ENCODE data around the gene MATR3. TPM values are rescaled to one million over a fixed set of nuclear protein-coding genes. Genes with fewer than 3 reads are reported as not detected.
A peak's percentile ranks its signal among the peaks of the same experiment; 100 is the strongest.

MATR3 gene
- total RNA-seq, 1 experiment from 2014 or later: 194 TPM

DNA sequence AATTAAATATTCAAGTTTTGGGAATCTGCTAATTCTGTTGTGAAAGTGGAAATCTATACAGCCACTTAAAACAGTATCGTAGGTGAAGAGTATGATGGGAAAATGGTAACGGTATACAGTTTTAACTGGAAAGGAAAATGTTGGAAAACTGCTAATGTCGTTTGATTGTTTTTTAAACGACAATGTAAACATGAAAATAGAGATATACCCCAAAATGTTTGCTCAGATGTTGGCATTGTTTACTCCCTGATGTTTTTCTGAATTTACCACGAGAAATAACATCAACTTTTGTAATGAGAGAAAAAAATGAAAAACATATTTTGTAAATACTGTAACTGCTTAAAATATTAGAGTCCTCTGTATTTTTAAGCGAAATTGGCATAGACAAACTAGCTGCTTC is 2.7 kb downstream of the MATR3 start:
- DNase-seq: no peak
- ChIA-PET POLR2A (no interaction called here), CTCF (no interaction called here)
- peaks cover 19% of the 10 kb centered on the region for H3K4me1 ChIP-seq
- Mint-ChIP-seq H3K27me3 (ENCODE audit: insufficient read depth, unreplicated experiment) (no peaks in the 10 kb centered on the region), H3K36me3 (ENCODE audit: insufficient read depth, unreplicated experiment) (peaks cover 59% of the 10 kb centered on the region), H3K27ac (ENCODE audit: unreplicated experiment) (peak overlapping the region; percentile 99), H3K9me3 (ENCODE audit: unreplicated experiment) (no peaks in the 10 kb centered on the region), H3K4me3 (ENCODE audit: unreplicated experiment) (peak overlapping the region; percentile 96), H3K4me1 (ENCODE audit: low read depth, unreplicated experiment) (peaks cover 29% of the 10 kb centered on the region)
- H3K9me3 ChIP-seq: no peaks in the 10 kb centered on the region
- H3K36me3 ChIP-seq (ENCODE audit: control insufficient read depth, insufficient read depth, low read length): no peaks in the 10 kb centered on the region
- H3K4me3 ChIP-seq (ENCODE audit: low read depth, low read length): no peak overlapping the region
- TF ChIP-seq, protein P1, sequence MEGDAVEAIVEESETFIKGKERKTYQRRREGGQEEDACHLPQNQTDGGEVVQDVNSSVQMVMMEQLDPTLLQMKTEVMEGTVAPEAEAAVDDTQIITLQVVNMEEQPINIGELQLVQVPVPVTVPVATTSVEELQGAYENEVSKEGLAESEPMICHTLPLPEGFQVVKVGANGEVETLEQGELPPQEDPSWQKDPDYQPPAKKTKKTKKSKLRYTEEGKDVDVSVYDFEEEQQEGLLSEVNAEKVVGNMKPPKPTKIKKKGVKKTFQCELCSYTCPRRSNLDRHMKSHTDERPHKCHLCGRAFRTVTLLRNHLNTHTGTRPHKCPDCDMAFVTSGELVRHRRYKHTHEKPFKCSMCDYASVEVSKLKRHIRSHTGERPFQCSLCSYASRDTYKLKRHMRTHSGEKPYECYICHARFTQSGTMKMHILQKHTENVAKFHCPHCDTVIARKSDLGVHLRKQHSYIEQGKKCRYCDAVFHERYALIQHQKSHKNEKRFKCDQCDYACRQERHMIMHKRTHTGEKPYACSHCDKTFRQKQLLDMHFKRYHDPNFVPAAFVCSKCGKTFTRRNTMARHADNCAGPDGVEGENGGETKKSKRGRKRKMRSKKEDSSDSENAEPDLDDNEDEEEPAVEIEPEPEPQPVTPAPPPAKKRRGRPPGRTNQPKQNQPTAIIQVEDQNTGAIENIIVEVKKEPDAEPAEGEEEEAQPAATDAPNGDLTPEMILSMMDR (IDR thresholded peaks at IDR 0.05; ENCODE audit: insufficient read depth in 1 of 2, low read depth in 1 of 2, low read length in 1 of 2, severe bottlenecking in 1 of 2, unreplicated experiment in 1 of 2): no peak
- no TSS peak for BruUV-seq (replicated peaks)
- intact Hi-C loops (cut with micrococcal nuclease; ENCODE audit: unreplicated experiment): no loop called here
- H3K27me3 ChIP-seq (replicated peaks; ENCODE audit: control insufficient read depth, insufficient read depth, low read length): no peaks in the 10 kb centered on the region

DNA sequence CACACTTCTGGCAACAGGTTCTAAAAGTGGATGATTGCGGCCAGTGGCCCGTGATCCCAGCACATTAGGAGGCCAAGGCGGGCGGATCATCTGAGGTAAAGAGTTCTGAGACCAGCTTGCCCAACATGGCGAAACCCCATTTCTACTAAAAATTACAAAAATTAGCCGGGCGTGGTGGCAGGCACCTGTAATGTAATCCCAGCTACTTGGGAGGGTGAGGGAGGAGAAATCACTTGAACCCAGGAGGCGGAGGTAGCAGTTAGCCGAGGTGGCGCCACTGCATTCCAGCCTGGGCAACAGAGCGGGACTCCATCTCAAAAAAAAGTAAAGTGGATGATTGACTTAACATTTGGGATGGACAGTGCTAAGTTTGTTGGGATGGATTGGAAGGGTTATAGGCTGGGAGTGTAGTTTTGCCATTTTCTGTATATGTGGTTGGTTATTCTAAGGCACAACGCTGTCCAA is 3.4 kb downstream of the MATR3 start:
- ChIA-PET CTCF (no interaction called here), POLR2A (no interaction called here)
- TF ChIP-seq, protein P1 (IDR thresholded peaks at IDR 0.05; ENCODE audit: insufficient read depth in 1 of 2, low read depth in 1 of 2, low read length in 1 of 2, severe bottlenecking in 1 of 2, unreplicated experiment in 1 of 2): no peak
- no peak overlapping the region for H3K27ac Mint-ChIP-seq (ENCODE audit: unreplicated experiment)
- H3K36me3 Mint-ChIP-seq (ENCODE audit: insufficient read depth, unreplicated experiment): peaks cover 66% of the 10 kb centered on the region
- peaks cover 35% of the 10 kb centered on the region for H3K4me1 Mint-ChIP-seq (ENCODE audit: low read depth, unreplicated experiment)
- no peak for DNase-seq
- Histone ChIP-seq H3K27me3 (replicated peaks; ENCODE audit: control insufficient read depth, insufficient read depth, low read length) (no peaks in the 10 kb centered on the region), H3K4me1 (peaks cover 25% of the 10 kb centered on the region), H3K36me3 (ENCODE audit: control insufficient read depth, insufficient read depth, low read length) (no peaks in the 10 kb centered on the region; the same call in 1 of the 2 replicates), H3K4me3 (ENCODE audit: low read depth, low read length) (no peak overlapping the region), H3K9me3 (no peaks in the 10 kb centered on the region)
- no TSS peak for BruUV-seq (replicated peaks)
- peak overlapping the region; percentile 18 for H3K4me3 Mint-ChIP-seq (ENCODE audit: unreplicated experiment)
- intact Hi-C loops (cut with micrococcal nuclease; ENCODE audit: unreplicated experiment): no loop called here
- no peaks in the 10 kb centered on the region for H3K9me3 Mint-ChIP-seq (ENCODE audit: unreplicated experiment)
- H3K27me3 Mint-ChIP-seq (ENCODE audit: insufficient read depth, unreplicated experiment): no peaks in the 10 kb centered on the region

DNA sequence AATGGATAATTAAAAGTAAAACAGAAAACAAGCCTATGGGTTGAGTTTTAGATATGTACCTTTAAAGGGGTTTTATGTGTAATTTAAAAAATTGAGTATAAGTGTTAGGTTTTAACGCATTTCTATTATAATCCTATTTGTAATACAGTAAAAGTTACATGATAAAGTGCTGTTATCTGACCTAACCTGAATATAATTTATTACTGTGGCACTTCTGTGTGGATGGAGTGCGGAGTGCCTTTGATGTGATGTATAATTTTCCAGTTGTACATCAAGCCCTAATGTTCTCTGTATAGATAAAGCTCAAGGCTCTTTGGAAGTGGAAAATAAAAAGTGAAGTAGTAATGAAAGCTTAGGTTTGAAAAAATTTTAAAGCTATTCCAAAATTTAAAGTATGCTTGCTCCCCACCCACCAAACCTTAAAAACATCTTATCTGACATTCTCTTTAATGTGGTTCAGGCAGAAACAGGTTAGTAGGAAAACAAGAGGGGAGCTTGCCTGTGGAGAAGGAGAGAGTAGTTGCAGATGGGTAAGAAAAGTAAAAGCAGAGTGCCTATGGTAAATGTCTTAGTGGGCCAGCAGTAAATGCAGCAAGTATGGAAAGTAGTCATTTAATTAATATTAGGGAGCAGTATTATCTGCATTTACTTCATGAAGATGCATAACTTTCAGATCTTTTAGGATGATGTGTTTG is 4.0 kb downstream of the MATR3 start:
- H3K36me3 Mint-ChIP-seq (ENCODE audit: insufficient read depth, unreplicated experiment): peaks cover 70% of the 10 kb centered on the region
- Histone ChIP-seq H3K9me3 (no peaks in the 10 kb centered on the region), H3K4me1 (peaks cover 27% of the 10 kb centered on the region), H3K4me3 (ENCODE audit: low read depth, low read length) (no peak overlapping the region), H3K27me3 (replicated peaks; ENCODE audit: control insufficient read depth, insufficient read depth, low read length) (no peaks in the 10 kb centered on the region), H3K36me3 (ENCODE audit: control insufficient read depth, insufficient read depth, low read length) (no peaks in the 10 kb centered on the region; the same call in 1 of the 2 replicates)
- H3K27me3 Mint-ChIP-seq (ENCODE audit: insufficient read depth, unreplicated experiment): no peaks in the 10 kb centered on the region
- H3K4me3 Mint-ChIP-seq (ENCODE audit: unreplicated experiment): no peak overlapping the region
- intact Hi-C loops (cut with micrococcal nuclease; ENCODE audit: unreplicated experiment): no loop called here
- CTCF ChIA-PET: no interaction called here
- TF ChIP-seq, protein P1 (IDR thresholded peaks at IDR 0.05; ENCODE audit: insufficient read depth in 1 of 2, low read depth in 1 of 2, low read length in 1 of 2, severe bottlenecking in 1 of 2, unreplicated experiment in 1 of 2): no peak
- H3K9me3 Mint-ChIP-seq (ENCODE audit: unreplicated experiment): no peaks in the 10 kb centered on the region
- POLR2A ChIA-PET: no interaction called here
- peaks cover 37% of the 10 kb centered on the region for H3K4me1 Mint-ChIP-seq (ENCODE audit: low read depth, unreplicated experiment)
- no peak overlapping the region for H3K27ac Mint-ChIP-seq (ENCODE audit: unreplicated experiment)
- no TSS peak for BruUV-seq (replicated peaks)
- DNase-seq: no peak

Data from Caco-2 (cell line).